ENCODE measurements around the gene CLSTN2.

- no peak for TF ChIP-seq CTCF (IDR thresholded peaks at IDR 0.05)
- no peak for TF ChIP-seq POLR2A (IDR thresholded peaks at IDR 0.05)
These were observed 330.3 kb downstream of the CLSTN2 start for GRCh38 chr3:140265302-140265701.
